ENCODE results near the gene RPP40. TPM values are rescaled to one million over a fixed set of nuclear protein-coding genes. Genes with fewer than 3 reads are reported as not detected.

RPP40 gene
- total RNA-seq, 1 experiment from 2014 or later, result 37.9 TPM

DNA sequence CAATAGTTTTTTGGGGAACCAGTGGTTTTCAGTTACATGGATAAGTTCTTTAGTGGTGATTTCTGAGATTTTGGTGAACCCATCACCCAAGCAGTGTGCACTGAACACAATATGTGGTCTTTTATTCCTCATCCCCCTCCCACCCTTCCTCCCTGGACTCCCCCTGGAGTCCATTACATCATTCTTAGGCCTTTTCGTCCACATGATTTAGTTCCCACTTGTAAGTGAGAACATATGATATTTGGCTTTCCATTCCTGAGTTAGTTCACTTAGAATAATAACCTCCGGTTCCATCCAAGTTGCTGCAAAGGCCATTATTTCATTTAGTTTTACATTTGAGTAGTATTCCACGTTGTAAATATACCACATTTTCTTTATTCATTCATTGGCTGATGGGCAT is 28.3 kb downstream of the RPP40 start:
- ATAC-seq (no peak), DNase-seq (no peak)
- TF ChIP-seq EZH2 (IDR thresholded peaks at IDR 0.05; ENCODE audit: low read length, unreplicated experiment) (no peak), EZH2phosphoT487 (IDR thresholded peaks at IDR 0.05; ENCODE audit: borderline replicate concordance, low read length) (no peak), CTCF (conservative IDR thresholded peaks at IDR 0.05; ENCODE audit: low read depth, low read length) (no peak)
- CTCF ChIA-PET, result no interaction called here
- Histone ChIP-seq H3K27me3 (ENCODE audit: low read length) (no peaks in the 10 kb centered on the region), H3F3A (ENCODE audit: low read length, unreplicated experiment) (no peaks in the 10 kb centered on the region), H3K79me2 (ENCODE audit: low read length) (no peaks in the 10 kb centered on the region), H3K27ac (ENCODE audit: low read length) (no peak overlapping the region), H2AFZ (ENCODE audit: low read length) (no peak overlapping the region), H3K4me2 (ENCODE audit: low read length) (no peak overlapping the region), H3K9me3 (ENCODE audit: low read length) (0 out of 2 replicates have a peak, but pooled peaks cover 7% of the 10 kb centered on the region), H3K36me3 (ENCODE audit: low read depth, low read length) (no peaks in the 10 kb centered on the region), H3K9me2 (replicated peaks; ENCODE audit: low read length) (no peaks in the 10 kb centered on the region), H3K4me1 (ENCODE audit: insufficient read depth, low read length) (no peaks in the 10 kb centered on the region), H3K4me3 (ENCODE audit: low read length) (no peak overlapping the region), H4K20me1 (ENCODE audit: low read length) (no peaks in the 10 kb centered on the region), H3K9ac (ENCODE audit: low read length) (no peak overlapping the region)
- intact Hi-C loops (cut with micrococcal nuclease), result no loop called here
- BruUV-seq (replicated peaks), result no TSS peak
- POLR2A ChIA-PET (ENCODE audit: unreplicated experiment), result no interaction called here

GRCh38 chr6:4974962-4975361 is 28.9 kb downstream of the RPP40 start:
- H3F3A ChIP-seq (ENCODE audit: low read length, unreplicated experiment), result no peaks in the 10 kb centered on the region
- no peak overlapping the region for H3K4me3 ChIP-seq (ENCODE audit: low read length)
- 0 out of 2 replicates have a peak, but pooled peaks cover 7% of the 10 kb centered on the region for H3K9me3 ChIP-seq (ENCODE audit: low read length)
- no peak overlapping the region for H2AFZ ChIP-seq (ENCODE audit: low read length)
- TF ChIP-seq EZH2 (IDR thresholded peaks at IDR 0.05; ENCODE audit: low read length, unreplicated experiment) (no peak), CTCF (conservative IDR thresholded peaks at IDR 0.05; ENCODE audit: low read depth, low read length) (no peak), EZH2phosphoT487 (IDR thresholded peaks at IDR 0.05; ENCODE audit: borderline replicate concordance, low read length) (no peak)
- intact Hi-C loops (cut with micrococcal nuclease), result no loop called here
- H3K4me1 ChIP-seq (ENCODE audit: insufficient read depth, low read length), result no peaks in the 10 kb centered on the region
- H3K36me3 ChIP-seq (ENCODE audit: low read depth, low read length), result no peaks in the 10 kb centered on the region
- no peaks in the 10 kb centered on the region for H3K27me3 ChIP-seq (ENCODE audit: low read length)
- no TSS peak for BruUV-seq (replicated peaks)
- H3K4me2 ChIP-seq (ENCODE audit: low read length), result no peak overlapping the region
- H3K9ac ChIP-seq (ENCODE audit: low read length), result no peak overlapping the region
- ATAC-seq, result no peak
- no peaks in the 10 kb centered on the region for H4K20me1 ChIP-seq (ENCODE audit: low read length)
- CTCF ChIA-PET, result no interaction called here
- no peaks in the 10 kb centered on the region for H3K79me2 ChIP-seq (ENCODE audit: low read length)
- H3K27ac ChIP-seq (ENCODE audit: low read length), result no peak overlapping the region
- POLR2A ChIA-PET (ENCODE audit: unreplicated experiment), result no interaction called here
- no peaks in the 10 kb centered on the region for H3K9me2 ChIP-seq (replicated peaks; ENCODE audit: low read length)
- DNase-seq, result no peak

GRCh38 chr6:4973982-4974745 is 29.7 kb downstream of the RPP40 start:
- ATAC-seq (no peak; the same call in 1 of the 2 replicates), DNase-seq (peak; percentile 34)
- no peak overlapping the region for H3K4me2 ChIP-seq (ENCODE audit: low read length)
- H3K27me3 ChIP-seq (ENCODE audit: low read length), result no peaks in the 10 kb centered on the region
- no peak overlapping the region for H3K9ac ChIP-seq (ENCODE audit: low read length)
- H3K36me3 ChIP-seq (ENCODE audit: low read depth, low read length), result no peaks in the 10 kb centered on the region
- no peaks in the 10 kb centered on the region for H3K79me2 ChIP-seq (ENCODE audit: low read length)
- no TSS peak for BruUV-seq (replicated peaks)
- POLR2A ChIA-PET (ENCODE audit: unreplicated experiment), result no interaction called here
- no peaks in the 10 kb centered on the region for H3F3A ChIP-seq (ENCODE audit: low read length, unreplicated experiment)
- no peaks in the 10 kb centered on the region for H3K9me2 ChIP-seq (replicated peaks; ENCODE audit: low read length)
- TF ChIP-seq CTCF (conservative IDR thresholded peaks at IDR 0.05; ENCODE audit: low read depth, low read length) (no peak), EZH2 (IDR thresholded peaks at IDR 0.05; ENCODE audit: low read length, unreplicated experiment) (no peak), EZH2phosphoT487 (IDR thresholded peaks at IDR 0.05; ENCODE audit: borderline replicate concordance, low read length) (no peak)
- H3K27ac ChIP-seq (ENCODE audit: low read length), result no peak overlapping the region
- CTCF ChIA-PET, result no interaction called here
- no peak overlapping the region for H3K4me3 ChIP-seq (ENCODE audit: low read length)
- H3K9me3 ChIP-seq (ENCODE audit: low read length), result 0 out of 2 replicates have a peak, but pooled peaks cover under 1% of the 10 kb centered on the region
- intact Hi-C loops (cut with micrococcal nuclease), result no loop called here
- H3K4me1 ChIP-seq (ENCODE audit: insufficient read depth, low read length), result no peaks in the 10 kb centered on the region
- H4K20me1 ChIP-seq (ENCODE audit: low read length), result no peaks in the 10 kb centered on the region
- peak overlapping the region; percentile 40 for H2AFZ ChIP-seq (ENCODE audit: low read length)

All from PC-3 (cell line).